Stimulated activated CD8-positive, alpha-beta memory T cell treated with anti-CD3 and anti-CD28 coated beads, Interleukin-15, amount 100 ng/mL, for 48 hours (primary cell): ENCODE measurements around the gene UBL7.
"Not testable (repeated sequence)": the region's sequence is repeated elsewhere in the genome, so short reads cannot be mapped to it uniquely, and the experiment has no call there.

ENCODE experiments used
- DNase-seq, 2 donors: peaks; one replicate each; pipeline ENCODE4 v3.0.0-alpha.2; 2020; ENCODE audit warnings: low read depth in 2 of 2

The UBL7 gene, protein sequence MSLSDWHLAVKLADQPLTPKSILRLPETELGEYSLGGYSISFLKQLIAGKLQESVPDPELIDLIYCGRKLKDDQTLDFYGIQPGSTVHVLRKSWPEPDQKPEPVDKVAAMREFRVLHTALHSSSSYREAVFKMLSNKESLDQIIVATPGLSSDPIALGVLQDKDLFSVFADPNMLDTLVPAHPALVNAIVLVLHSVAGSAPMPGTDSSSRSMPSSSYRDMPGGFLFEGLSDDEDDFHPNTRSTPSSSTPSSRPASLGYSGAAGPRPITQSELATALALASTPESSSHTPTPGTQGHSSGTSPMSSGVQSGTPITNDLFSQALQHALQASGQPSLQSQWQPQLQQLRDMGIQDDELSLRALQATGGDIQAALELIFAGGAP

DNA sequence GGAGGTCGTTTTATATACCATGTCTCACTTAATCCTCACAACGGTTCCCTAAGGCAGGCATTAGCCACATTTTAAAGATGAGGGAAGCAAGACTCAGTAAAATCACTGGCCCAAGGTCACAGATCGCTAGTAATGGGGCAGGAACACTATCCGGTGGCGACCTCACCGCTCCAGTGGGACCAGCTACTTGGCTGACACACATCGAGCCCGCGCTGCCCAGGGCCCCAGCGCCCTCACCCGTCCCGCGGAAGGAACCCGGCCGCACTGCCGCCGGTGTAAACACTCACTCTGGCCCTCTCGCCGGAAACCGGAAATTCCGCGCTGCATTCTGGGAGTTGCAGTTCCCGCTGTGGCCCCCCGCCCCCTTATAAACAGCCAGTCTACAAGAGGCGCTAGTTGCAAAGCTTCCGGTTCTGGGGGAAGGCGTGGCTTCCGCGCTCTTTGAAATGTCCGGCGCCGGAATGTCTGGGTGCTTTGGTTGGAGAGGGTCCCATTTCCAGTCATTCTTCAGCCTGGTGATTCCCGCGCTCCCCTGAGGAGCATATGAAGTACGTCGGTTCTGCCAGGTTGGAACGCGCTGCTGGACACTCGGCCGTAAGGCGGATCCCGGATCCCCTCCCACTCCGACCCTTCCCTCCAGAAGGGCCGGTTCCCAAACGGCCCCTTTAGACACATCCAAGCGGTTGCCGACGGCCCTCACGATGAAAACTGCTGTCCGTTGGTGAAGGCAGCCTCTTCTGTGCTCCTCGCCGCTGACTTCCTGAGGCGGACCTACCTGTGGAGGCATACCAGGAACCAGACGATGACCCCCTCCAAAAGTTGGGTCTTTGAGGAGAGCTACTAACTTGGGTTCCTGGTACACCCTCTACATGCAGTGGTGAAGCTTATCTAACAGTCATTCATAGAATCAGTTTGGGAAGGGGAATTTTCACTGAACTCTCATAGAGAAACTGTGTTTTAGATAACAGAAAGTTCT, at the start of gene UBL7:
TSS of gene UBL7 (minus strand) at position 290 of the 976 bp plus-strand sequence. CDS start 2,293 bp downstream, outside the sequence.
- DNase-seq: peak; percentile 96 to 98

DNA sequence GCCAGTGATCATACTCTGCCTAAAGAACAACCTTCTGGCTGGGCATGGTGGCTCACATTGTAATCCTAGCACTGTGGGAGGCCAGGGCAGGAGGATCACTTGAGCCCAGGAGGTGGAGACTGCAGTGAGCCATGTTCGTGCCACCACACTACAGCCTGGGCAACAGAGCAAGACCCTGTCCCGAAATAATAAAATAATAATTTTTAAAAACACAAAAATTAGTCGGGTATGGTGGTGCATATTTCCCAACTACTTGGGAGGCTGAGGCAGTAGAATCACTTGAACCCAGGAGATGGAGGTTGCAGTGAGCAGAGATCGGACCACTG, 45.5 kb upstream of the UBL7 start:
- DNase-seq: no peak

- DNase-seq: no peak
Observed at GRCh38 chr15:74505837-74506514, 45.0 kb upstream of the UBL7 start.

DNA sequence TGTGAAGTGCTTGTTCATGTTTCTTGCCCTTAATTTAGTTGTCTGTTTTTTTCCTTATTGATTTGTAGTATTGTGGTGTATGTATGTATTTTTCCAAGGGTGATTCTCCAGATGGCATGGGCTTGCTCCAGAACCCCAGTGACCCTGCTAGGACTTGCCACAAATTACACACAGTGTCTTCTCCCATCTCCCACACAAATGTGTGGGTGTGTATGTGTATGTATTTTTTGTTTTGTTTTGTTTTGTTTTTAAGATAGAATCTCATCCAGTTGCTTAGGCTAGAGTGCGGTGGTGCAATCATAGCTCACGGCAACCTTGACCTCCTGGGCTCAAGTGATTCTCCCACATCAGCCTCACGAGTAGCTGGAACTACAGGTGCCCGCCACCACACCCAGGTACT, 43.9 kb upstream of the UBL7 start:
- no peak for DNase-seq

- DNase-seq: no peak
Observed at GRCh38 chr15:74504418-74504817, 43.5 kb upstream of the UBL7 start.

DNA sequence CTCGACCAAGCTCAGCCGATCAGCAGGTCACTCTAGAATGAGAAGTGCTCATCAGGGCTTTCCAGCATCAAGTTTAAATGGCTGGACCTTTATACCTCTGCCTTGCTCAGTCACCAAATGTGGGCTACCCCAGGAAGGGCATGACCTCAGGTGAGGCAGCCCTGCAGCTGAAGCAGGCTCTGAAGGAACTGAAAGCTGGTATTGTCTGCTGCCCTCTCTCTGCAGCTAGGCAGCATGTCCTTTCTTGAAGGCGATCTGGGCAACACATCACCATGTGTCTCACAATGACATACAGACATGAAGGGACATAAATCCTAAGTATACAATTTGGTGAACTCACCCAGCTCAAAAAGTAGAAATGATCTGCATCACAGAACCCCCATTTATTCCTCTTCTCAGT, 41.3 kb upstream of the UBL7 start:
- no peak for DNase-seq

- DNase-seq: no peak
Observed at GRCh38 chr15:74500401-74500800, 39.4 kb upstream of the UBL7 start.

- DNase-seq: no peak
Observed at GRCh38 chr15:74499366-74499765, 38.4 kb upstream of the UBL7 start.

- no peak for DNase-seq
Observed at GRCh38 chr15:74497584-74497983, 36.6 kb upstream of the UBL7 start.

GRCh38 chr15:74496648-74497047, 35.7 kb upstream of the UBL7 start:
- DNase-seq: no peak

GRCh38 chr15:74490339-74490689, 29.4 kb upstream of the UBL7 start:
- no peak for DNase-seq

- peak; percentile 57 to 66 for DNase-seq
Observed at GRCh38 chr15:74489518-74490338, 28.8 kb upstream of the UBL7 start.

- no peak for DNase-seq
Observed at GRCh38 chr15:74488776-74489175, 27.8 kb upstream of the UBL7 start.

DNA sequence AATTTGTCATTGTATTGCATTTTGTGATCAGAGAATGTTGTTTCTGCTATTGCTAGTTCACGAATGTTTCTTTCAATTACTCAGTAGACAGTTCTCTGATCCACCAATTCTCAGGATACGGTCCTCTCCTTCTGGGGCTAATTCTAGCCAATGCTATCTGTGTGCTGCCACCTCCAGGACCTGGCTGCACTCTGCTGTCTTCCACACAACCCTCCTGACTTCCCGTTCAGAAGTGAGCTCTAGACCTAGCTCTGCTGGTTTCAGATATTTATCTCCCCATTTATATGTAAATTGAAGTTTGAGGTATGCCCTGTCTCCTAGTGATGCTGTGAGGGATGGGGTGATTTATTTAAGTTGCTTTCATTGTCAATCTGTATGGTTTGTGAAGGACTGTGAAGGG, 21.7 kb upstream of the UBL7 start:
- DNase-seq: no peak

DNA sequence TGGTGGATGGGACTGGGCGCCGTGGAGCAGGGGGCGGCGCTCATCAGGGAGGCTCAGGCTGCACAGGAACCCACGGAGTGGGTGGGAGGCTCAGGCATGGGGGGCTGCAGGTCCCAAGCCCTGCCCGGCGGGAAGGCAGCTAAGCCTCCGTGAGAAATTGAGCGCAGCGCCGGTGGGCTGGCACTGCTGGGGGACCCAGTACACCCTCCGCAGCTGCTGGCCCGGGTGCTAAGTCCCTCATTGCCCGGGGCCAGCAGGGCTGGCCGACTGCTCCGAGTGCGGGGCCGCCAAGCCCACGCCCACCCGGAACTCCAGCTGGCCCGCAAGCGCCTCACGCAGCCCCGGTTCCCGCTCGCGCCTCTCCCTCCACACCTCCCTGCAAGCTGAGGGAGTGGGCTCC, 19.4 kb upstream of the UBL7 start:
- not testable (repeated sequence) for DNase-seq

DNA sequence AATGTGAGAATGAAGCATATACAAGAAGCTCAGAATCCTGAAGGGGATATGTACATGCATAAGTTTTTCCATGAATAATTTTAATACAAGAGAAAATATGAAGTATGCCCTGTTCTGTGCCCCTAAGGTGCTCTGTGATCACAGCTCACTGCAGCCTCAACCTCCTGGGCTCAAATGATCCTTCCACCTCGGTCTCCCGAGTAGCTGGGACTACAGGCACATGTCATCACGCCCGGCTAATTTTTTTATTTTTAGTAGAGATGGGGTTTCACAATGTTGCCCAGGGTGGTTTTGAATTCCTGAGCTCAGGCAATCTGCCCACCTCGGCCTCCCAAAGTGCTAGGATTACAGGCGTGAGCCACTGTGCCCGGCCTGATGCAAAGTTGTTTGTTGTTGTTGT, 10.7 kb upstream of the UBL7 start:
- DNase-seq: not testable (repeated sequence)

- DNase-seq: no peak
Observed at GRCh38 chr15:74470631-74471395, 9.9 kb upstream of the UBL7 start.

GRCh38 chr15:74468341-74469032, 7.5 kb upstream of the UBL7 start:
- DNase-seq: no peak

DNA sequence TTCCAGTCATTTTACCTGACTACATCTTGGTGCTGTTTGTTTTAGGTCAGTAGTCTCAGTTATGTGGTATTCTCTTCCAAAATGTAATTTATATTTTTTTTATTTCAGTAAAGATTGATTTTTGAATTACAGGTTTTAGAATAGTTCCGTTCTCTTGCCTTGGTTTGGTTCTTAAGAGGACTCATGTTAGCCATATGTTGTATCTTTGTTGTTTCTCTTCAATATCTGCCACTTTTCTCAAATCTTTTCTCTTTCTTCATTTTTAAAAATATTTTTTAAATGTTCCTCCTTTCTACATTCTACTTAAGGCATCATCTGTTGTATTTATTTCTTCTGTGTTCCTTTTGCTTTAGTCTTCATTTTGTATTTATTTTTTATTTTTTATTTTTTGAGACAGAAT, 5.6 kb upstream of the UBL7 start:
- DNase-seq: no peak

- no peak for DNase-seq
Observed at GRCh38 chr15:74464897-74465296, 3.9 kb upstream of the UBL7 start.
